Natural killer cell (primary cell): ENCODE measurements around the gene NCK2. TPM values are rescaled to one million over a fixed set of nuclear protein-coding genes. Genes with fewer than 3 reads are reported as not detected.

Experiments
- ATAC-seq, 3 donors: fragments of 150-1000 bp in 2 of 3; fragments of 200-7000 bp in 1 of 3; cut with Tn5 transposase; 1 replicate in 1 of 3; 2 replicates in 2 of 3; pipeline ENCODE4 v1.10.0; 2021; ENCODE audit warnings: mild to moderate bottlenecking in 2 of 3, moderate library complexity in 2 of 3
- DNase-seq, 2 donors: peaks; one replicate each; pipeline versions ENCODE4 v3.0.0 to v3.0.0-alpha.2; 2013 to 2021; ENCODE audit warnings: mixed read lengths in 1 of 2
- H3K27ac ChIP-seq: one replicate; pipeline ENCODE4 v1.5.1; 2013; ENCODE audit warnings: mild to moderate bottlenecking, low read length
- H3K27me3 ChIP-seq: one replicate; pipeline ENCODE4 v1.6.1; 2013; ENCODE audit warnings: low read length; ENCODE audit not compliant: control insufficient read depth, insufficient read depth
- H3K36me3 ChIP-seq: one replicate; pipeline ENCODE4 v1.6.1; 2013; ENCODE audit warnings: low read length; ENCODE audit not compliant: control insufficient read depth, insufficient read depth
- H3K4me1 ChIP-seq: one replicate; pipeline ENCODE4 v1.6.1; 2013; ENCODE audit warnings: low read length; ENCODE audit not compliant: control insufficient read depth, insufficient read depth
- H3K4me3 ChIP-seq: one replicate; pipeline ENCODE4 v1.5.1; 2013; ENCODE audit warnings: low read length
- H3K9me3 ChIP-seq: one replicate; pipeline ENCODE4 v1.6.1; 2013; ENCODE audit warnings: low read length; ENCODE audit not compliant: control insufficient read depth, insufficient read depth
- H3K27ac Mint-ChIP-seq, 2 donors: one replicate each; pipeline ENCODE4 v1.8.0; 2022; ENCODE audit warnings: mild to moderate bottlenecking in 2 of 2, mixed read lengths in 2 of 2, moderate library complexity in 1 of 2
- H3K27me3 Mint-ChIP-seq, 2 donors: one replicate each; pipeline ENCODE4 v1.8.0; 2022; ENCODE audit warnings: low read depth in 2 of 2, mixed read lengths in 2 of 2
- H3K36me3 Mint-ChIP-seq: one replicate; pipeline ENCODE4 v1.8.0; 2022; ENCODE audit warnings: mixed read lengths
- H3K4me1 Mint-ChIP-seq, 2 donors: one replicate each; pipeline ENCODE4 v1.8.0; 2022; ENCODE audit warnings: mixed read lengths in 2 of 2
- H3K4me3 Mint-ChIP-seq: one replicate; pipeline ENCODE4 v1.8.0; 2022; ENCODE audit warnings: mild to moderate bottlenecking, moderate library complexity, mixed read lengths
- H3K9me3 Mint-ChIP-seq, 2 donors: one replicate each; pipeline ENCODE4 v1.8.0; 2022; ENCODE audit warnings: mixed read lengths in 2 of 2
- WGBS: methylation state at CpG from one replicate; pipeline ENCODE4 v1.1.7; 2013; ENCODE audit warnings: missing lambda C conversion rate; ENCODE audit not compliant: insufficient coverage; 5-methylcytosine and 5-hydroxymethylcytosine counted together
- intact Hi-C: fragments of 100-400 bp; cut with micrococcal nuclease; formaldehyde crosslinking; loops from one replicate; pipeline ENCODE4 v1.14.2; 2022
- total RNA-seq, 4 donors: library from RNA; stranded (reverse); fragments of 120-200 nt in 1 of 4; gene quantifications; one replicate each; pipeline versions ENCODE4 v1.2.3 to v1.2.4, GENCODE V29; 2013 to 2022
- TF ChIP-seq, protein P1 (sequence below): fragments of 200-600 bp; IDR thresholded peaks from one replicate; pipeline ENCODE4 v1.8.0; 2022; ENCODE audit warnings: antibody characterized with exemption

Gene NCK2
- total RNA-seq, 3 donors from 2014 or later (not counting 1 experiment from before 2014, with no cell fraction given) = 34.1 to 50.8 (median 43.0) TPM

GRCh38 chr2:105794926-105795574 is 50.3 kb downstream of the NCK2 start:
- intact Hi-C loops = loop anchor here (5.0 kb wide), 3 partner anchors 37 to 723 kb away; no protein-coding TSS in a partner anchor
- Histone ChIP-seq H3K9me3 (no peaks in the 10 kb centered on the region), H3K4me1 (peaks cover 78% of the 10 kb centered on the region), H3K27ac (peak overlapping the region; percentile 69), H3K27me3 (no peaks in the 10 kb centered on the region), H3K4me3 (no peak overlapping the region), H3K36me3 (no peaks in the 10 kb centered on the region)
- H3K36me3 Mint-ChIP-seq = no peaks in the 10 kb centered on the region
- H3K27ac Mint-ChIP-seq = peak overlapping the region; percentile 91 to 93
- peaks cover 85 to 87% of the 10 kb centered on the region in 2 donors for H3K4me1 Mint-ChIP-seq
- TF ChIP-seq, protein P1, sequence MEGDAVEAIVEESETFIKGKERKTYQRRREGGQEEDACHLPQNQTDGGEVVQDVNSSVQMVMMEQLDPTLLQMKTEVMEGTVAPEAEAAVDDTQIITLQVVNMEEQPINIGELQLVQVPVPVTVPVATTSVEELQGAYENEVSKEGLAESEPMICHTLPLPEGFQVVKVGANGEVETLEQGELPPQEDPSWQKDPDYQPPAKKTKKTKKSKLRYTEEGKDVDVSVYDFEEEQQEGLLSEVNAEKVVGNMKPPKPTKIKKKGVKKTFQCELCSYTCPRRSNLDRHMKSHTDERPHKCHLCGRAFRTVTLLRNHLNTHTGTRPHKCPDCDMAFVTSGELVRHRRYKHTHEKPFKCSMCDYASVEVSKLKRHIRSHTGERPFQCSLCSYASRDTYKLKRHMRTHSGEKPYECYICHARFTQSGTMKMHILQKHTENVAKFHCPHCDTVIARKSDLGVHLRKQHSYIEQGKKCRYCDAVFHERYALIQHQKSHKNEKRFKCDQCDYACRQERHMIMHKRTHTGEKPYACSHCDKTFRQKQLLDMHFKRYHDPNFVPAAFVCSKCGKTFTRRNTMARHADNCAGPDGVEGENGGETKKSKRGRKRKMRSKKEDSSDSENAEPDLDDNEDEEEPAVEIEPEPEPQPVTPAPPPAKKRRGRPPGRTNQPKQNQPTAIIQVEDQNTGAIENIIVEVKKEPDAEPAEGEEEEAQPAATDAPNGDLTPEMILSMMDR = no peak
- peak overlapping the region; percentile 81 for H3K4me3 Mint-ChIP-seq
- DNase-seq (no peak), ATAC-seq (no peak)
- no peaks in the 10 kb centered on the region for H3K27me3 Mint-ChIP-seq
- 48% methylated on average over 2 of the region's 3 CpGs for WGBS
- H3K9me3 Mint-ChIP-seq = no peaks in the 10 kb centered on the region

- H3K27ac ChIP-seq = peak overlapping the region; percentile 69
- Mint-ChIP-seq H3K4me3 (peak overlapping the region; percentile 81), H3K9me3 (no peaks in the 10 kb centered on the region), H3K27ac (peak overlapping the region; percentile 91 to 93), H3K27me3 (no peaks in the 10 kb centered on the region), H3K36me3 (no peaks in the 10 kb centered on the region), H3K4me1 (peaks cover 85 to 87% of the 10 kb centered on the region in 2 donors)
- peak in 1 of 3 donors; percentile 8 for ATAC-seq
- H3K27me3 ChIP-seq = no peaks in the 10 kb centered on the region
- intact Hi-C loops = loop anchor here (5.0 kb wide), 3 partner anchors 37 to 723 kb away; no protein-coding TSS in a partner anchor
- no peaks in the 10 kb centered on the region for H3K36me3 ChIP-seq
- no peaks in the 10 kb centered on the region for H3K9me3 ChIP-seq
- H3K4me3 ChIP-seq = no peak overlapping the region
- peak in 1 of 2 donors; percentile 55 for DNase-seq
- 10% methylated on average over 9 of the region's 9 CpGs for whole genome bisulfite sequencing
- H3K4me1 ChIP-seq = peaks cover 78% of the 10 kb centered on the region
- TF ChIP-seq, protein P1 = no peak
Measured at GRCh38 chr2:105795575-105795934, 50.8 kb downstream of the NCK2 start.

DNA sequence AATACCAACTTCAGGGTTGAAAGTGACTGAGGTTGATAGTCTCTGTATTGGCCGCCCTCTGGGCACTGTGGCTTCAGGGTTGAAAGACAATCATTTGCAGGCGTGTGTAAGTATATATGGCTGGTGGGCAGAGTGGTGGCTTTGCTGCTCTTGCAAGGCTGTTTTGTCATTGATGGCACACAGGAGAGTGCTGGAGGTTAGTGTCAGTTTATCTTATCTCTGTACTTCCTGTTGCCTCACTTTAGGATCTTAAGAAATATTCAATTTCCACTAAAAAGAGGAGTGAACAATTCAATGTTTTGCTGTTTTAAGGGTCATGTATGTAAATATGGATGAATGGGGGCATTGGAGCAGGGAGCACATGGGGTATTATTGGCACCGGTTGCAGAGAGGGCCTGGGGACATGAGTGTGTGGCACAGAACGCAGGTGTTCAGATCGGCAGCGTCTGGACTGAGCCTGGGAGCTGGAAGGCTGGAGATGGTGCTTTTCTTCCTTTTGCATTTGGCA is 51.5 kb downstream of the NCK2 start:
- Mint-ChIP-seq H3K27me3 (no peaks in the 10 kb centered on the region), H3K9me3 (no peaks in the 10 kb centered on the region), H3K27ac (peak overlapping the region; percentile 91 to 93), H3K4me1 (peaks cover 88% of the 10 kb centered on the region in 2 donors), H3K4me3 (peak overlapping the region; percentile 81), H3K36me3 (no peaks in the 10 kb centered on the region)
- ATAC-seq (peak; percentile 32 to 66 (median 45)), DNase-seq (peak; percentile 34 to 73)
- 15% methylated on average over 6 of the region's 6 CpGs for WGBS
- TF ChIP-seq, protein P1 = no peak
- no peaks in the 10 kb centered on the region for H3K36me3 ChIP-seq
- H3K27me3 ChIP-seq = no peaks in the 10 kb centered on the region
- peak overlapping the region; percentile 69 for H3K27ac ChIP-seq
- no peak overlapping the region for H3K4me3 ChIP-seq
- intact Hi-C loops = loop anchor here (2.0 to 5.0 kb wide), 4 partner anchors 36 to 724 kb away; no protein-coding TSS in a partner anchor
- H3K9me3 ChIP-seq = no peaks in the 10 kb centered on the region
- H3K4me1 ChIP-seq = peaks cover 78% of the 10 kb centered on the region
